Lower leg skin (tissue), 4 donors: ENCODE results near the gene ISY1. TPM values are rescaled to one million over a fixed set of nuclear protein-coding genes. Genes with fewer than 3 reads are reported as not detected.

Source experiments
- DNase-seq, 2 donors: peaks; one replicate each; pipeline ENCODE4 v3.0.0-alpha.2; 2019; ENCODE audit warnings: low spot score in 2 of 2
- H3K4me3 ChIP-seq: fragments of 200-600 bp; sonication (generic); 2 replicates; pipeline ENCODE4 v1.5.1; 2017; ENCODE audit warnings: mild to moderate bottlenecking, low read depth; ENCODE audit not compliant: poor library complexity, severe bottlenecking
- POLR2A ChIP-seq, 2 donors: fragments of 450-650 bp; IDR thresholded peaks; one replicate each; pipeline ENCODE4 v1.6.1; 2016 to 2017; ENCODE audit warnings: antibody characterized with exemption in 2 of 2, mild to moderate bottlenecking in 1 of 2, moderate library complexity in 1 of 2
- WGBS, 2 donors: methylation state at CpG; one replicate each; pipeline ENCODE4 v1.1.5; 2018; 5-methylcytosine and 5-hydroxymethylcytosine counted together
- intact Hi-C: fragments of 100-400 bp; cut with DNase I; formaldehyde crosslinking; loops from one replicate; pipeline ENCODE4 v1.15.0; 2023; ENCODE audit warnings: low total_unique reads
- total RNA-seq, 4 donors: library from RNA; depleted of rRNA; stranded (reverse); fragments of >200 nt; gene quantifications; one replicate each; pipeline ENCODE4 v1.1.0, GENCODE V29; 2016
- TF ChIP-seq, protein P1 (sequence below), 3 donors: fragments of 450-650 bp; IDR thresholded peaks; one replicate each; pipeline ENCODE4 v1.5.1; 2016; ENCODE audit warnings: antibody characterized with exemption in 3 of 3, mild to moderate bottlenecking in 3 of 3, moderate library complexity in 2 of 3

ISY1 gene
- total RNA-seq, 4 donors from 2014 or later = 15.5 to 22.8 (median 18.1) TPM

DNA sequence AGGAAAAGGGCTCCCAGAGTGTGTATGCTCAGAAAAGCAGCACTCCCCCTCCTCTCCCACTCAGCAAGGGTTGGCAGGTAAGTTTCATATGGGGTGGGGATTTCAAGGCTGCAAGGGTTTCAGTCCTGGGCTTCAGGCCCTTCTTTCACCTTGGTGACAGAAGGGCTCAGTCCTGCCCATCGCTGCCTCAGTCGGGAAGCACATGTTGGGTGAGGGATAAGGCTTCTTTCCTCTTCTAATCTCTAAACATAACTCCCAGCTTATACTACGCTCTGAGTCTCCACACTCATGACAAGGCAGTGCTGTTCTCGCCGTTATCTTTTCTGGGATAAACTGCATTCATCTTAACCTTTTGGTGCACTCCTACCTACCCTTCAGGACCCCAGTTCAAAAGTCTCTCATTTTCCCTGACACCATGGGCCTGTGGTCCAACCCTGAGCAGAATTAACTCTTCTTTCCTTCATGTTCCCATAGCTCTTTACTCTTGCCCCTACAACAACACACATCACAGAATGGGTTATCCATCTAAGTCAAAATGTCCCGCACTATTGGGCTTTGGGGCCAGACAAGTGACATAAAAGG, 56.3 kb downstream of the ISY1 start:
- intact Hi-C loops = no loop called here
- WGBS, 2 donors = 91 to 94% methylated on average over 6 of the region's 6 CpGs
- TF ChIP-seq, protein P1, sequence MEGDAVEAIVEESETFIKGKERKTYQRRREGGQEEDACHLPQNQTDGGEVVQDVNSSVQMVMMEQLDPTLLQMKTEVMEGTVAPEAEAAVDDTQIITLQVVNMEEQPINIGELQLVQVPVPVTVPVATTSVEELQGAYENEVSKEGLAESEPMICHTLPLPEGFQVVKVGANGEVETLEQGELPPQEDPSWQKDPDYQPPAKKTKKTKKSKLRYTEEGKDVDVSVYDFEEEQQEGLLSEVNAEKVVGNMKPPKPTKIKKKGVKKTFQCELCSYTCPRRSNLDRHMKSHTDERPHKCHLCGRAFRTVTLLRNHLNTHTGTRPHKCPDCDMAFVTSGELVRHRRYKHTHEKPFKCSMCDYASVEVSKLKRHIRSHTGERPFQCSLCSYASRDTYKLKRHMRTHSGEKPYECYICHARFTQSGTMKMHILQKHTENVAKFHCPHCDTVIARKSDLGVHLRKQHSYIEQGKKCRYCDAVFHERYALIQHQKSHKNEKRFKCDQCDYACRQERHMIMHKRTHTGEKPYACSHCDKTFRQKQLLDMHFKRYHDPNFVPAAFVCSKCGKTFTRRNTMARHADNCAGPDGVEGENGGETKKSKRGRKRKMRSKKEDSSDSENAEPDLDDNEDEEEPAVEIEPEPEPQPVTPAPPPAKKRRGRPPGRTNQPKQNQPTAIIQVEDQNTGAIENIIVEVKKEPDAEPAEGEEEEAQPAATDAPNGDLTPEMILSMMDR (IDR thresholded peaks at IDR 0.05) = no peak
- TF ChIP-seq POLR2A (IDR thresholded peaks at IDR 0.05) = no peak

GRCh38 chr3:129104051-129104450, 56.8 kb downstream of the ISY1 start:
- TF ChIP-seq, protein P1 (IDR thresholded peaks at IDR 0.05) = no peak
- no peak for TF ChIP-seq POLR2A (IDR thresholded peaks at IDR 0.05)
- no peak for DNase-seq
- 93 to 97% methylated on average over 6 of the region's 6 CpGs for WGBS, 2 donors
- no peak overlapping the region for H3K4me3 ChIP-seq
- intact Hi-C loops = no loop called here

More for the DNA sequence above, 56.3 kb downstream of the ISY1 start:
- H3K4me3 ChIP-seq = no peak overlapping the region
- no peak for DNase-seq

DNA sequence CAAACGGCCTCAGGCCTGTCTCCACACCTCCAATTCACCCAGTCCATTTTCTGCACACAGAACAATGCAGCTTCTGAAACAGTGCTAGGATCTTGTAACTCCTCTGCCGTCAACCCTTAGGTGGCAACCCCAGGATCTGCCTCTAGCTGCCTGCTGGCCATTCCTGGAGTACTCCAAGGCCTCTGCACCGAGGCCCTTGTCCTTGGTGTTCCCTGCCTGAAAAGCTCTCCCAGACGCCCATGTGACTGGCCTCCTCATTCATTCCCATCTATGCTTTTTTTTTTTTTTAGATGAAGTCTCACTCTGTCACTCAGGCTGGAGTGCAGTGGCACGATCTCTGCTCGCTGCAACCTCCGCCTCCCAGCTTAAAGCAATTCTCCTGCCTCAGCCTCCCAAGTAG, 57.6 kb downstream of the ISY1 start:
- WGBS, 2 donors = 86 to 92% methylated on average over 7 of the region's 7 CpGs
- no peak for DNase-seq
- TF ChIP-seq, protein P1 (IDR thresholded peaks at IDR 0.05) = no peak
- TF ChIP-seq POLR2A (IDR thresholded peaks at IDR 0.05) = no peak
- intact Hi-C loops = no loop called here
- no peak overlapping the region for H3K4me3 ChIP-seq

DNA sequence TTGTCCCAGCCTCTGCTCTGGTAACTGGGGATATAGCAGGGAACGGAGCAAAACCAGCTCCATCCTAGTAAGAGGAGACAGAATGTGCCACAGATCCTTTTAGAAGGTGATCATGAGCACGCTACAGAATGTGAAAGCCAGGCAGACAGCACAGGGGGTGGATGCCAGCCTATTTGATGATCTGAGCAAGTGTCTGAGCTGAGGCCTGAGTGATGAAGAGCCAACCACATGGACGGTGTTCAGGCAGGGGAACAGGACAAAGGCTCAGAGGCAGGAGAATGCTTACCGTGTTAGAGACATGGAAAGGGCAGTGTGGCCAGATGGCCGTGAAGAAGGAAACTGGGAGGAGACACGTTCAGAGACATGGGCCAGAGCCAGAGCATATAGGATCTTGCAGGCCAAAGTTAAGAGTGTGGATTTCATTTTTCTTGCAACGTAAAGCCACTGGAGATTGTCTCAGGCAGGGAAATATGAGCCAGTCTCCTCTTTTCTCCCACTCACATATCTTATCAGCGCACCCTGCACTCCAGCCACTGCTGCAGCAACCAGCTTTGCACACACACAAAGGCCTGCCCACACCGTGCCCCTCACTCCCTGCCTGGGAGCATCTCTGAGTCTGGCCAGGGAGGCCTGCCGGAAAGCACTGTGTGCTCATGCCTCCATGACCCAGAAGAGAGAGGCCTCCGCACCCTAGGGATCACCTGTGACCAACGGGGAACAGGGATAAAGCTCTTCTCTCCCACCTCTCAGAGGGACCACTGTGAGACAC, 59.3 kb downstream of the ISY1 start:
- TF ChIP-seq, protein P1 (IDR thresholded peaks at IDR 0.05) = no peak
- no peak for TF ChIP-seq POLR2A (IDR thresholded peaks at IDR 0.05)
- WGBS, 2 donors = 86 to 92% methylated on average over 12 of the region's 12 CpGs
- no peak overlapping the region for H3K4me3 ChIP-seq
- DNase-seq = no peak
- intact Hi-C loops = no loop called here

DNA sequence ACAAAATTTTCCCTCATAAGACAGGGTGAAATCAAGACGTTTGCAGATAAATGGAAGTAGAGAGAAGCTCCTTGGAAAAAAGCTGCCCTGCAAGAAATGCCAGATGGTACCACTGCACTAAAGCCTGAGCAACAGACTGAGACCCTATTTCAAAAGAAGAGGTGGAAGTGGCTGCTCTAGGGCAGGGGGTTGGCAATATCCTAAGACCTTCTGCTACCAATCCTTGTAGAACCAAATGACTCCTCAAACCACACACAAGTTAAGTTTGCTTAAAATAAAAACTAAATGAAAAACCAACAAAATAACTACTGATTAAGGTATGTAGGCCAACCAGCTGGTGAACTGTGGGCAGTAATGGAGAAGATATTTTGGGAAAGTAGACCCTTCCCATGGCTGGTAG, 60.6 kb downstream of the ISY1 start:
- intact Hi-C loops = no loop called here
- WGBS, 2 donors = 57 to 69% methylated on average over 1 of the region's 1 CpG
- no peak for DNase-seq
- H3K4me3 ChIP-seq = no peak overlapping the region
- TF ChIP-seq, protein P1 (IDR thresholded peaks at IDR 0.05) = no peak
- TF ChIP-seq POLR2A (IDR thresholded peaks at IDR 0.05) = no peak
